ENCODE measurements around the gene FAM180A.

DNA sequence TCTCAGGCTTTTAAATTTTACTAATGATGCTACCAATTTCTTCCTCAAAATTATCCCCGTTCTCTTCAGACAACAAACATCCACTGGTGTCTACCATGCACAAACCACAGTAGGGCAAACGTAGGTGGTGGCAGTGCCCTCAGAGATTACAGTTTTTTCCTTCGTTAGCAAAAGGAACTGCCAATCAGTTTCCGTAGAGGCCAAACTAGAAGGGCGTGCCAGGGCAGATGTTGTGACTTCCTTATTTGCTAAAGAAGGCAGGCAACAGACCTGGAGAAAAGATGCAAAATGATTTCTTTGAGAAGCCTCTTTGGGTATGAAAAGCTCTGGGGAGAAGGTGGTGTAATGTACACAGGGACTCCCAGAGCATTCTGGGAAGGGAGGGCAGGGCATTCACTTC, 7.6 kb upstream of the FAM180A start:
- TF ChIP-seq EGR1 (IDR thresholded peaks at IDR 0.05; ENCODE audit: low read depth in 2 of 2) (no peak), YY1 (IDR thresholded peaks at IDR 0.05) (no peak), TAF1 (conservative IDR thresholded peaks at IDR 0.05) (no peak), SP1 (IDR thresholded peaks at IDR 0.05) (no peak), RAD21 (IDR thresholded peaks at IDR 0.05) (no peak), RXRA (IDR thresholded peaks at IDR 0.05) (no peak), HNF4A (conservative IDR thresholded peaks at IDR 0.05) (no peak), NR2F2 (IDR thresholded peaks at IDR 0.05) (no peak), JUND (IDR thresholded peaks at IDR 0.05) (no peak), GABPA (IDR thresholded peaks at IDR 0.05 in 1 of 2, conservative IDR thresholded peaks at IDR 0.05 in 1 of 2) (no peak)
- TF ChIP-seq, protein P1, sequence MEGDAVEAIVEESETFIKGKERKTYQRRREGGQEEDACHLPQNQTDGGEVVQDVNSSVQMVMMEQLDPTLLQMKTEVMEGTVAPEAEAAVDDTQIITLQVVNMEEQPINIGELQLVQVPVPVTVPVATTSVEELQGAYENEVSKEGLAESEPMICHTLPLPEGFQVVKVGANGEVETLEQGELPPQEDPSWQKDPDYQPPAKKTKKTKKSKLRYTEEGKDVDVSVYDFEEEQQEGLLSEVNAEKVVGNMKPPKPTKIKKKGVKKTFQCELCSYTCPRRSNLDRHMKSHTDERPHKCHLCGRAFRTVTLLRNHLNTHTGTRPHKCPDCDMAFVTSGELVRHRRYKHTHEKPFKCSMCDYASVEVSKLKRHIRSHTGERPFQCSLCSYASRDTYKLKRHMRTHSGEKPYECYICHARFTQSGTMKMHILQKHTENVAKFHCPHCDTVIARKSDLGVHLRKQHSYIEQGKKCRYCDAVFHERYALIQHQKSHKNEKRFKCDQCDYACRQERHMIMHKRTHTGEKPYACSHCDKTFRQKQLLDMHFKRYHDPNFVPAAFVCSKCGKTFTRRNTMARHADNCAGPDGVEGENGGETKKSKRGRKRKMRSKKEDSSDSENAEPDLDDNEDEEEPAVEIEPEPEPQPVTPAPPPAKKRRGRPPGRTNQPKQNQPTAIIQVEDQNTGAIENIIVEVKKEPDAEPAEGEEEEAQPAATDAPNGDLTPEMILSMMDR (IDR thresholded peaks at IDR 0.05; ENCODE audit: low read depth, low read length, missing input control), result no peak
- TF ChIP-seq, protein P2, sequence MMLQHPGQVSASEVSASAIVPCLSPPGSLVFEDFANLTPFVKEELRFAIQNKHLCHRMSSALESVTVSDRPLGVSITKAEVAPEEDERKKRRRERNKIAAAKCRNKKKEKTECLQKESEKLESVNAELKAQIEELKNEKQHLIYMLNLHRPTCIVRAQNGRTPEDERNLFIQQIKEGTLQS (IDR thresholded peaks at IDR 0.05), result no peak
- TF ChIP-seq, protein P3, sequence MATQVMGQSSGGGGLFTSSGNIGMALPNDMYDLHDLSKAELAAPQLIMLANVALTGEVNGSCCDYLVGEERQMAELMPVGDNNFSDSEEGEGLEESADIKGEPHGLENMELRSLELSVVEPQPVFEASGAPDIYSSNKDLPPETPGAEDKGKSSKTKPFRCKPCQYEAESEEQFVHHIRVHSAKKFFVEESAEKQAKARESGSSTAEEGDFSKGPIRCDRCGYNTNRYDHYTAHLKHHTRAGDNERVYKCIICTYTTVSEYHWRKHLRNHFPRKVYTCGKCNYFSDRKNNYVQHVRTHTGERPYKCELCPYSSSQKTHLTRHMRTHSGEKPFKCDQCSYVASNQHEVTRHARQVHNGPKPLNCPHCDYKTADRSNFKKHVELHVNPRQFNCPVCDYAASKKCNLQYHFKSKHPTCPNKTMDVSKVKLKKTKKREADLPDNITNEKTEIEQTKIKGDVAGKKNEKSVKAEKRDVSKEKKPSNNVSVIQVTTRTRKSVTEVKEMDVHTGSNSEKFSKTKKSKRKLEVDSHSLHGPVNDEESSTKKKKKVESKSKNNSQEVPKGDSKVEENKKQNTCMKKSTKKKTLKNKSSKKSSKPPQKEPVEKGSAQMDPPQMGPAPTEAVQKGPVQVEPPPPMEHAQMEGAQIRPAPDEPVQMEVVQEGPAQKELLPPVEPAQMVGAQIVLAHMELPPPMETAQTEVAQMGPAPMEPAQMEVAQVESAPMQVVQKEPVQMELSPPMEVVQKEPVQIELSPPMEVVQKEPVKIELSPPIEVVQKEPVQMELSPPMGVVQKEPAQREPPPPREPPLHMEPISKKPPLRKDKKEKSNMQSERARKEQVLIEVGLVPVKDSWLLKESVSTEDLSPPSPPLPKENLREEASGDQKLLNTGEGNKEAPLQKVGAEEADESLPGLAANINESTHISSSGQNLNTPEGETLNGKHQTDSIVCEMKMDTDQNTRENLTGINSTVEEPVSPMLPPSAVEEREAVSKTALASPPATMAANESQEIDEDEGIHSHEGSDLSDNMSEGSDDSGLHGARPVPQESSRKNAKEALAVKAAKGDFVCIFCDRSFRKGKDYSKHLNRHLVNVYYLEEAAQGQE (IDR thresholded peaks at IDR 0.05), result no peak

Data from liver (tissue), 3 donors.